ENCODE results near the gene ELP6. TPM values are rescaled to one million over a fixed set of nuclear protein-coding genes. Genes with fewer than 3 reads are reported as not detected.

The ELP6 gene
- total RNA-seq, 1 experiment from 2014 or later = 26.9 TPM

DNA sequence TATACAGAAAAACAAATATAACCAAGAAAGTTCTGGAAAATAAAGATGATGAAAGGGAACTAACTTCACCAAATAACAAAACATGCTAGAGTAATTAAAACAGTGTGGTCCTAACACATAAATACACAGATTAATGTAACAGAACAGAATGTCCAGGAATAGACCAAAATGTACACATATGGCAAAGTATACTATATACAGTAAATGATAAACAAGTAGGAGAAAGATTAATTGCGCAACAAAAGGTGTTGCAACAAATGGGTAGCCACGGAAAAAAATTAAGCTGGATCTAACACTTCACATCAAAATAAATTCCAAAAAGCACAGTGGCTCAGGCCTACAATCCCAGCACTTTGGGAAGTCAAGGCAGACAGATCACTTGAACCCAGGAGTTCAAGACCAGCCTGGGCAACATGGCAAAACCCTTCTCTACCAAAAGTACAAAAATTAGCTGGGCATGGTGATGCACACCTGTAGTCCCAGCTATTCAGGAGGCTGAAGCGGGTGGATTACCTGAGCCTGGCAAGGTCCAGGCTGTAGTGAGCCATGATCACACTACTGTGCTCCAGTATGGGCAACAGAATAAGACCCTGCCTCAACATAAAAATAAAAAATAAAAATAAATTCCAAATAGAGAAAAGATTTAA lies 57.6 kb downstream of the ELP6 start:
- Histone ChIP-seq H3K27me3 (ENCODE audit: control insufficient read depth, insufficient read depth, low read length) (no peaks in the 10 kb centered on the region), H3K27ac (ENCODE audit: low read length) (no peak overlapping the region), H3K4me1 (ENCODE audit: control insufficient read depth, insufficient read depth, low read length) (no peaks in the 10 kb centered on the region), H3K36me3 (ENCODE audit: control insufficient read depth, insufficient read depth, low read length) (no peaks in the 10 kb centered on the region), H3K4me3 (ENCODE audit: low read depth in 2 of 2, low read length in 2 of 2) (no peak overlapping the region), H3K9me3 (ENCODE audit: control insufficient read depth, insufficient read depth, low read depth, low read length) (no peaks in the 10 kb centered on the region)
- no peak for ATAC-seq
- in situ Hi-C loops (cut with HindIII; ENCODE audit: low pct_unique_long_range_greater_than_20kb, low sequenced_read_pairs) = no loop called here
- intact Hi-C loops (cut with micrococcal nuclease; ENCODE audit: unreplicated experiment) = no loop called here
- ChIA-PET CTCF (no interaction called here), POLR2A (no interaction called here)
- DNase-seq (ENCODE audit: low read depth, low spot score) = no peak
- TF ChIP-seq, protein P1, sequence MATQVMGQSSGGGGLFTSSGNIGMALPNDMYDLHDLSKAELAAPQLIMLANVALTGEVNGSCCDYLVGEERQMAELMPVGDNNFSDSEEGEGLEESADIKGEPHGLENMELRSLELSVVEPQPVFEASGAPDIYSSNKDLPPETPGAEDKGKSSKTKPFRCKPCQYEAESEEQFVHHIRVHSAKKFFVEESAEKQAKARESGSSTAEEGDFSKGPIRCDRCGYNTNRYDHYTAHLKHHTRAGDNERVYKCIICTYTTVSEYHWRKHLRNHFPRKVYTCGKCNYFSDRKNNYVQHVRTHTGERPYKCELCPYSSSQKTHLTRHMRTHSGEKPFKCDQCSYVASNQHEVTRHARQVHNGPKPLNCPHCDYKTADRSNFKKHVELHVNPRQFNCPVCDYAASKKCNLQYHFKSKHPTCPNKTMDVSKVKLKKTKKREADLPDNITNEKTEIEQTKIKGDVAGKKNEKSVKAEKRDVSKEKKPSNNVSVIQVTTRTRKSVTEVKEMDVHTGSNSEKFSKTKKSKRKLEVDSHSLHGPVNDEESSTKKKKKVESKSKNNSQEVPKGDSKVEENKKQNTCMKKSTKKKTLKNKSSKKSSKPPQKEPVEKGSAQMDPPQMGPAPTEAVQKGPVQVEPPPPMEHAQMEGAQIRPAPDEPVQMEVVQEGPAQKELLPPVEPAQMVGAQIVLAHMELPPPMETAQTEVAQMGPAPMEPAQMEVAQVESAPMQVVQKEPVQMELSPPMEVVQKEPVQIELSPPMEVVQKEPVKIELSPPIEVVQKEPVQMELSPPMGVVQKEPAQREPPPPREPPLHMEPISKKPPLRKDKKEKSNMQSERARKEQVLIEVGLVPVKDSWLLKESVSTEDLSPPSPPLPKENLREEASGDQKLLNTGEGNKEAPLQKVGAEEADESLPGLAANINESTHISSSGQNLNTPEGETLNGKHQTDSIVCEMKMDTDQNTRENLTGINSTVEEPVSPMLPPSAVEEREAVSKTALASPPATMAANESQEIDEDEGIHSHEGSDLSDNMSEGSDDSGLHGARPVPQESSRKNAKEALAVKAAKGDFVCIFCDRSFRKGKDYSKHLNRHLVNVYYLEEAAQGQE (IDR thresholded peaks at IDR 0.05; ENCODE audit: insufficient read depth in 1 of 2, low read depth in 2 of 2, low read length in 1 of 2) = no peak
- TF ChIP-seq CTCF (IDR thresholded peaks at IDR 0.05) (no peak), POLR2AphosphoS5 (IDR thresholded peaks at IDR 0.05; ENCODE audit: low read depth, low read length) (no peak), TCF7L2 (IDR thresholded peaks at IDR 0.05; ENCODE audit: low read depth, low read length) (no peak), SIN3A (IDR thresholded peaks at IDR 0.05; ENCODE audit: borderline replicate concordance, insufficient read depth, low read depth, low read length) (no peak)
- no TSS peak for BruUV-seq (replicated peaks)

DNA sequence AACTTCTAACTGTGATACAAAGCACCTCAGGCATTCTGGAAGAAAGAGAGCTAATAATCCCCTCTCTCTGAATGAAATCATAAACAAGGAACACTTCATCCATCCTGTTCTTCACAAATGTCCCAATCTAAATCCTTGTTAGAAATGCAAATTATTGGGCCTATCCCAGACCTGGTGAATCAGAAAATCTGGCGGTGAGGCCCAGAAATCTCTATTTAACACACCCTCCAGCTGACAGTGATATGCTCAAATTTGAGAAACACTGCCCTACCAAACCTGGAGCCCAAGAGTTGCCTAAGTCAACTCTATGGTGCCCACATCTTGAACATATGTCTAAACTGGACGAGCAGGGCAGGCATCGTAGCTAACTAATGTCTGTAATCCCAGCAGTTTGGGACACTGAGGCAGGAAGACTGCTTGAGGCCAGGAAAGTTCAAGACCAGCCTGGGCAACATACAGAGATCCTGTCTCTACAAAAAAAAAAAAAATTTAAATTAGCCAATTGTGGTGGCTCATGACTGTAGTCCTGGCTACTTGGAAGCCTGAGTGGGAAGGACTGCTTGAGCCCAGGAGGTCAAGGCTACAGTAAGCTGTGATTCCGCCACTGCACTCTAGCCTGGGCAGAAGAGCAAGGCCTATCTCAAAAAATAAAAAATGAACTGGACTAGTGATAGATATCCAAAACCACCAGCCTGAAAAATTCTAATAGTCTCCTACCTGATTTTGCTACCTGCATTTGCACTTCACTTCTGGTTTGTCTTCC lies 60.9 kb downstream of the ELP6 start:
- in situ Hi-C loops (cut with HindIII; ENCODE audit: low pct_unique_long_range_greater_than_20kb, low sequenced_read_pairs) = no loop called here
- BruUV-seq (replicated peaks) = no TSS peak
- POLR2A ChIA-PET = no interaction called here

More for the DNA sequence above, 60.9 kb downstream of the ELP6 start:
- no peak for DNase-seq (ENCODE audit: low read depth, low spot score)
- Histone ChIP-seq H3K9me3 (ENCODE audit: control insufficient read depth, insufficient read depth, low read depth, low read length) (no peaks in the 10 kb centered on the region), H3K4me1 (ENCODE audit: control insufficient read depth, insufficient read depth, low read length) (no peaks in the 10 kb centered on the region), H3K27ac (ENCODE audit: low read length) (no peak overlapping the region), H3K4me3 (ENCODE audit: low read depth in 2 of 2, low read length in 2 of 2) (no peak overlapping the region), H3K36me3 (ENCODE audit: control insufficient read depth, insufficient read depth, low read length) (no peaks in the 10 kb centered on the region), H3K27me3 (ENCODE audit: control insufficient read depth, insufficient read depth, low read length) (no peaks in the 10 kb centered on the region)
- CTCF ChIA-PET = no interaction called here
- ATAC-seq = no peak
- intact Hi-C loops (cut with micrococcal nuclease; ENCODE audit: unreplicated experiment) = no loop called here
- no peak for TF ChIP-seq SIN3A (IDR thresholded peaks at IDR 0.05; ENCODE audit: borderline replicate concordance, insufficient read depth, low read depth, low read length)
- TF ChIP-seq CTCF (IDR thresholded peaks at IDR 0.05) = no peak
- TF ChIP-seq, protein P1 (IDR thresholded peaks at IDR 0.05; ENCODE audit: insufficient read depth in 1 of 2, low read depth in 2 of 2, low read length in 1 of 2) = no peak
- TF ChIP-seq TCF7L2 (IDR thresholded peaks at IDR 0.05; ENCODE audit: low read depth, low read length) = no peak
- no peak for TF ChIP-seq POLR2AphosphoS5 (IDR thresholded peaks at IDR 0.05; ENCODE audit: low read depth, low read length)
